HEK293 (cell line): ENCODE results near the gene SORCS3.

Experiments
- CTCF ChIA-PET: fragments of 350-600 bp; formaldehyde crosslinking; extraction: SDS; loops from one replicate; lab custom pipeline; 2021; ENCODE audit warnings: antibody characterized with exemption; lab: Yijun Ruan, JAX
- POLR2A ChIA-PET: fragments of 300-600 bp; formaldehyde crosslinking; extraction: SDS; loops from one replicate; lab custom pipeline; 2020; ENCODE audit warnings: antibody characterized with exemption, inconsistent platforms; lab: Yijun Ruan, JAX
- H3K27ac ChIP-seq: fragments of 200-500 bp; sonication (Bioruptor generic); 2 replicates; pipeline ENCODE4 v1.5.1; 2014; ENCODE audit warnings: low read depth, low read length, control low read depth, inconsistent platforms; ENCODE audit errors: extremely low read depth
- H3K36me3 ChIP-seq, 2 experiments: fragments of 200-500 bp in 1 of 2; sonication (Bioruptor generic) in 1 of 2; 1 replicate in 1 of 2; 2 replicates in 1 of 2; pipeline ENCODE4 v1.5.1; 2014 to 2017; ENCODE audit warnings: inconsistent platforms in 2 of 2, low read length in 2 of 2; ENCODE audit not compliant: control insufficient read depth in 2 of 2, insufficient read depth in 1 of 2
- H3K4me1 ChIP-seq: fragments of 200-500 bp; sonication (Bioruptor generic); 2 replicates; pipeline ENCODE4 v1.5.1; 2014; ENCODE audit warnings: mild to moderate bottlenecking, low read length, inconsistent platforms; ENCODE audit not compliant: control insufficient read depth, insufficient read depth
- H3K4me3 ChIP-seq: 2 replicates; pipeline ENCODE4 v1.5.1; 2011; ENCODE audit warnings: low read depth, mild to moderate bottlenecking, control low read depth, low read length, moderate library complexity
- H3K9me3 ChIP-seq: fragments of 200-500 bp; sonication (Bioruptor generic); 2 replicates; pipeline ENCODE4 v1.5.1; 2014; ENCODE audit warnings: low read depth, low read length, inconsistent platforms; ENCODE audit not compliant: control insufficient read depth, insufficient read depth
- BCL11A ChIP-seq: fragments of 450-650 bp; formaldehyde crosslinking; IDR thresholded peaks from 2 replicates; pipeline ENCODE4 v1.5.1; 2016; ENCODE audit warnings: low read depth, missing biosample characterization, missing genetic modification characterization
- FEZF1 ChIP-seq: fragments of 450-650 bp; formaldehyde crosslinking; IDR thresholded peaks from 2 replicates; pipeline ENCODE4 v1.5.1; 2016; ENCODE audit warnings: missing biosample characterization, missing genetic modification characterization
- HOXD13 ChIP-seq: sonication (generic); formaldehyde crosslinking; IDR thresholded peaks from 2 replicates; pipeline ENCODE4 v1.8.0; 2022; ENCODE audit warnings: missing genetic modification reagents, borderline replicate concordance
- KLF8 ChIP-seq: fragments of 450-650 bp; formaldehyde crosslinking; IDR thresholded peaks from 2 replicates; pipeline ENCODE4 v1.5.1; 2016; ENCODE audit warnings: missing biosample characterization, missing genetic modification characterization
- KLF9 ChIP-seq: fragments of 450-650 bp; formaldehyde crosslinking; IDR thresholded peaks from 2 replicates; pipeline ENCODE4 v1.5.1; 2016; ENCODE audit warnings: missing biosample characterization, missing genetic modification characterization, low read depth
- MYNN ChIP-seq: fragments of 450-650 bp; formaldehyde crosslinking; IDR thresholded peaks from 2 replicates; pipeline ENCODE4 v1.5.1; 2016; ENCODE audit warnings: missing biosample characterization, missing genetic modification characterization, borderline replicate concordance
- MZF1 ChIP-seq: fragments of 450-650 bp; formaldehyde crosslinking; IDR thresholded peaks from 2 replicates; pipeline ENCODE4 v1.5.1; 2017; ENCODE audit warnings: missing biosample characterization, missing genetic modification characterization, borderline replicate concordance
- TCF7L2 ChIP-seq: IDR thresholded peaks from 2 replicates; pipeline ENCODE4 v1.6.1; 2011; ENCODE audit warnings: low read depth, mild to moderate bottlenecking, inconsistent platforms, low read length, moderate library complexity, borderline replicate concordance
- ZBTB20 ChIP-seq: fragments of 450-650 bp; formaldehyde crosslinking; IDR thresholded peaks from 2 replicates; pipeline ENCODE4 v1.5.1; 2016; ENCODE audit warnings: missing biosample characterization, missing genetic modification characterization
- ZFP3 ChIP-seq: fragments of 450-650 bp; formaldehyde crosslinking; IDR thresholded peaks from 2 replicates; pipeline ENCODE4 v1.5.1; 2016; ENCODE audit warnings: low read depth, missing biosample characterization, missing genetic modification characterization
- ZNF138 ChIP-seq: fragments of 450-650 bp; formaldehyde crosslinking; IDR thresholded peaks from 2 replicates; pipeline ENCODE4 v1.5.1; 2016; ENCODE audit warnings: missing biosample characterization, missing genetic modification characterization, borderline replicate concordance
- ZNF140 ChIP-seq: fragments of 450-650 bp; formaldehyde crosslinking; IDR thresholded peaks from 2 replicates; pipeline ENCODE4 v1.5.1; 2016; ENCODE audit warnings: missing biosample characterization, missing genetic modification characterization
- ZNF146 ChIP-seq: fragments of 450-650 bp; formaldehyde crosslinking; IDR thresholded peaks from 2 replicates; pipeline ENCODE4 v1.5.1; 2016; ENCODE audit warnings: missing biosample characterization, missing genetic modification characterization
- ZNF155 ChIP-seq: fragments of 450-650 bp; formaldehyde crosslinking; IDR thresholded peaks from 2 replicates; pipeline ENCODE4 v1.5.1; 2016; ENCODE audit warnings: missing biosample characterization, missing genetic modification characterization
- ZNF157 ChIP-seq: fragments of 450-650 bp; formaldehyde crosslinking; IDR thresholded peaks from 2 replicates; pipeline ENCODE4 v1.5.1; 2016; ENCODE audit warnings: missing biosample characterization, missing genetic modification characterization
- ZNF214 ChIP-seq: fragments of 450-650 bp; formaldehyde crosslinking; IDR thresholded peaks from 2 replicates; pipeline ENCODE4 v1.5.1; 2017; ENCODE audit warnings: missing biosample characterization, mild to moderate bottlenecking, missing genetic modification characterization, borderline replicate concordance
- ZNF274 ChIP-seq, 2 experiments: fragments of 200-500 bp in 1 of 2; fragments of 450-650 bp in 1 of 2; sonication (Bioruptor generic) in 1 of 2; formaldehyde crosslinking in 1 of 2; IDR thresholded peaks; 2 replicates each; pipeline versions ENCODE4 v1.5.1 to v1.6.1; 2014 to 2016; ENCODE audit warnings: borderline replicate concordance in 1 of 2, inconsistent platforms in 1 of 2, low read length in 1 of 2, missing biosample characterization in 1 of 2, missing genetic modification characterization in 1 of 2
- ZNF280C ChIP-seq: fragments of 450-650 bp; formaldehyde crosslinking; IDR thresholded peaks from 2 replicates; pipeline ENCODE4 v1.5.1; 2016; ENCODE audit warnings: missing biosample characterization, missing genetic modification characterization
- ZNF302 ChIP-seq: fragments of 450-650 bp; formaldehyde crosslinking; IDR thresholded peaks from 2 replicates; pipeline ENCODE4 v1.5.1; 2016; ENCODE audit warnings: missing biosample characterization, missing genetic modification characterization, low read depth
- ZNF311 ChIP-seq: fragments of 450-650 bp; formaldehyde crosslinking; IDR thresholded peaks from 2 replicates; pipeline ENCODE4 v1.5.1; 2017; ENCODE audit warnings: missing biosample characterization, missing genetic modification characterization, borderline replicate concordance
- ZNF341 ChIP-seq: fragments of 450-650 bp; formaldehyde crosslinking; IDR thresholded peaks from 2 replicates; pipeline ENCODE4; 2016; ENCODE audit warnings: low read depth, missing biosample characterization, missing genetic modification characterization
- ZNF366 ChIP-seq: fragments of 450-650 bp; formaldehyde crosslinking; conservative IDR thresholded peaks from 2 replicates; pipeline ENCODE4 v1.5.1; 2016; ENCODE audit warnings: missing biosample characterization, missing genetic modification characterization
- ZNF585B ChIP-seq: fragments of 450-650 bp; formaldehyde crosslinking; IDR thresholded peaks from 2 replicates; pipeline ENCODE4 v1.5.1; 2016; ENCODE audit warnings: missing biosample characterization, missing genetic modification characterization
- ZNF600 ChIP-seq: fragments of 450-650 bp; formaldehyde crosslinking; IDR thresholded peaks from 2 replicates; pipeline ENCODE4 v1.5.1; 2016; ENCODE audit warnings: missing biosample characterization, missing genetic modification characterization
- ZNF677 ChIP-seq: fragments of 450-650 bp; IDR thresholded peaks from 2 replicates; pipeline ENCODE4 v1.5.0; 2018; ENCODE audit warnings: missing biosample characterization, mild to moderate bottlenecking, missing genetic modification characterization, moderate library complexity
- ZNF843 ChIP-seq: fragments of 450-650 bp; formaldehyde crosslinking; IDR thresholded peaks from 2 replicates; pipeline ENCODE4 v1.5.1; 2016; ENCODE audit warnings: missing biosample characterization, missing genetic modification characterization
- TF ChIP-seq, protein P1 (sequence below): fragments of 450-650 bp; formaldehyde crosslinking; IDR thresholded peaks from 2 replicates; pipeline ENCODE4 v1.5.1; 2017; ENCODE audit warnings: missing biosample characterization, missing genetic modification characterization
- TF ChIP-seq, protein P2 (sequence below): fragments of 450-650 bp; formaldehyde crosslinking; IDR thresholded peaks from 2 replicates; pipeline ENCODE4 v1.5.1; 2016; ENCODE audit warnings: missing biosample characterization, missing genetic modification characterization

The SORCS3 gene

GRCh38 chr10:105070249-105070648 lies 429.2 kb downstream of the SORCS3 start:
- Histone ChIP-seq H3K9me3 (no peaks in the 10 kb centered on the region), H3K4me1 (no peaks in the 10 kb centered on the region), H3K27ac (no peak overlapping the region), H3K4me3 (no peak overlapping the region), H3K36me3 (no peaks in the 10 kb centered on the region)
- ChIA-PET POLR2A (no interaction called here), CTCF (interaction anchor here (0.7 kb wide), 1 partner anchor 8 kb away, joined by 3 read pairs; no protein-coding TSS in a partner anchor)
- no peak for TF ChIP-seq ZNF585B (tag by site-specific recombination)
- TF ChIP-seq MYNN (tag by site-specific recombination) = no peak
- no peak for TF ChIP-seq ZNF600 (tag by site-specific recombination)
- no peak for TF ChIP-seq HOXD13 (CRISPR knock-in tag)
- TF ChIP-seq KLF8 (tag by site-specific recombination) = no peak
- no peak for TF ChIP-seq ZNF274 (IDR thresholded peaks at IDR 0.05; ENCODE audit: low read length)
- no peak for TF ChIP-seq ZNF274 (tag by site-specific recombination; IDR thresholded peaks at IDR 0.05; ENCODE audit: borderline replicate concordance)
- TF ChIP-seq ZNF366 (tag by site-specific recombination) = no peak

GRCh38 chr10:105070952-105071351 lies 429.9 kb downstream of the SORCS3 start:
- no peak overlapping the region for H3K4me3 ChIP-seq
- no peak for TF ChIP-seq ZNF302 (tag by site-specific recombination)
- no peak for TF ChIP-seq ZNF146 (tag by site-specific recombination)
- no peak for TF ChIP-seq ZFP3 (tag by site-specific recombination)
- TF ChIP-seq, protein P1, sequence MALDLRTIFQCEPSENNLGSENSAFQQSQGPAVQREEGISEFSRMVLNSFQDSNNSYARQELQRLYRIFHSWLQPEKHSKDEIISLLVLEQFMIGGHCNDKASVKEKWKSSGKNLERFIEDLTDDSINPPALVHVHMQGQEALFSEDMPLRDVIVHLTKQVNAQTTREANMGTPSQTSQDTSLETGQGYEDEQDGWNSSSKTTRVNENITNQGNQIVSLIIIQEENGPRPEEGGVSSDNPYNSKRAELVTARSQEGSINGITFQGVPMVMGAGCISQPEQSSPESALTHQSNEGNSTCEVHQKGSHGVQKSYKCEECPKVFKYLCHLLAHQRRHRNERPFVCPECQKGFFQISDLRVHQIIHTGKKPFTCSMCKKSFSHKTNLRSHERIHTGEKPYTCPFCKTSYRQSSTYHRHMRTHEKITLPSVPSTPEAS (tag by site-specific recombination) = no peak
- no peak for TF ChIP-seq ZNF140 (tag by site-specific recombination)
- no peak for TF ChIP-seq FEZF1 (tag by site-specific recombination)
- no peak for TF ChIP-seq KLF9 (tag by site-specific recombination)
- no peak for TF ChIP-seq ZNF677 (tag by site-specific recombination)
- no peak for TF ChIP-seq ZNF843 (tag by site-specific recombination)
- no peak for TF ChIP-seq TCF7L2
- TF ChIP-seq ZNF214 (tag by site-specific recombination) = no peak
- no peak for TF ChIP-seq MYNN (tag by site-specific recombination)
- no peak for TF ChIP-seq MZF1 (tag by site-specific recombination)
- TF ChIP-seq, protein P2, sequence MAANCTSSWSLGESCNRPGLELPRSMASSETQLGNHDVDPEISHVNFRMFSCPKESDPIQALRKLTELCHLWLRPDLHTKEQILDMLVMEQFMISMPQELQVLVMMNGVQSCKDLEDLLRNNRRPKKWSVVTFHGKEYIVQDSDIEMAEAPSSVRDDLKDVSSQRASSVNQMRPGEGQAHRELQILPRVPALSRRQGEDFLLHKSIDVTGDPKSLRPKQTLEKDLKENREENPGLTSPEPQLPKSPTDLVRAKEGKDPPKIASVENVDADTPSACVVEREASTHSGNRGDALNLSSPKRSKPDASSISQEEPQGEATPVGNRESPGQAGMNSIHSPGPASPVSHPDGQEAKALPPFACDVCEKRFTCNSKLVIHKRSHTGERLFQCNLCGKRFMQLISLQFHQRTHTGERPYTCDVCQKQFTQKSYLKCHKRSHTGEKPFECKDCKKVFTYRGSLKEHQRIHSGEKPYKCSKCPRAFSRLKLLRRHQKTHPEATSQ = no peak
- TF ChIP-seq ZNF311 = no peak
- no peaks in the 10 kb centered on the region for H3K9me3 ChIP-seq
- H3K36me3 ChIP-seq = no peaks in the 10 kb centered on the region
- POLR2A ChIA-PET = no interaction called here
- CTCF ChIA-PET = no interaction called here
- H3K4me1 ChIP-seq = no peaks in the 10 kb centered on the region
- H3K27ac ChIP-seq = no peak overlapping the region

DNA sequence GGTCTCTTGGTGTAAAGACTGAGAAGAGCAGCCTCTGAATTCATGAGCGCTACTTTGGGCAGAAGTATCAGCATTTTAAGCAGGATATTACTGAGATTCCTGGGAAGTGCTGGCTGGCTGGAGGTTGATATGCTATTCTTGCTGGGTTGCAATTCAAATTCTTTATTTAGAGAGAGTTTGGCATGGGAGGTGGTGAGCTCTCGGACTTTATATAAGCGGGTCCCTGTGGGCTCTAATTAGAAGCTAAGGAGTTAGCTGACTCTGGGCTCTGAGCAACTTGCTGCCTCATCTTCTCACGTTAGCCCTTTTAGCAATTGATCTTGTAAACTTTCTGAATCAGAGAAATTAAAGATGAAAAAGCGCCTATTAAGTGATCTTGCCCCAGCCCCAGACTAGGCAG lies 430.9 kb downstream of the SORCS3 start:
- H3K36me3 ChIP-seq = no peaks in the 10 kb centered on the region
- POLR2A ChIA-PET = no interaction called here
- no peak for TF ChIP-seq ZNF138
- no peak for TF ChIP-seq ZBTB20 (tag by site-specific recombination)
- TF ChIP-seq MZF1 (tag by site-specific recombination) = no peak
- TF ChIP-seq ZNF155 = no peak
- TF ChIP-seq BCL11A (tag by site-specific recombination) = no peak
- TF ChIP-seq ZNF157 (tag by site-specific recombination) = no peak
- TF ChIP-seq ZNF274 (IDR thresholded peaks at IDR 0.05; ENCODE audit: low read length) = no peak
- no peak for TF ChIP-seq ZNF274 (tag by site-specific recombination; IDR thresholded peaks at IDR 0.05; ENCODE audit: borderline replicate concordance)
- no peak for TF ChIP-seq ZNF146 (tag by site-specific recombination)
- no peak for TF ChIP-seq ZNF280C (tag by site-specific recombination)
- TF ChIP-seq ZNF341 (tag by site-specific recombination) = no peak
- CTCF ChIA-PET = no interaction called here
- no peaks in the 10 kb centered on the region for H3K9me3 ChIP-seq
- H3K27ac ChIP-seq = no peak overlapping the region
- H3K4me1 ChIP-seq = no peaks in the 10 kb centered on the region
- H3K4me3 ChIP-seq = no peak overlapping the region
